GM18517 (cell line): ENCODE results near the gene ABLIM2.

Experiments
- ATAC-seq: cut with Tn5 transposase; IDR thresholded peaks from one replicate; pipeline ENCODE4 v1.9.1; 2021; ENCODE audit warnings: mild to moderate bottlenecking, moderate library complexity; ENCODE audit not compliant: unreplicated experiment

The ABLIM2 gene

DNA sequence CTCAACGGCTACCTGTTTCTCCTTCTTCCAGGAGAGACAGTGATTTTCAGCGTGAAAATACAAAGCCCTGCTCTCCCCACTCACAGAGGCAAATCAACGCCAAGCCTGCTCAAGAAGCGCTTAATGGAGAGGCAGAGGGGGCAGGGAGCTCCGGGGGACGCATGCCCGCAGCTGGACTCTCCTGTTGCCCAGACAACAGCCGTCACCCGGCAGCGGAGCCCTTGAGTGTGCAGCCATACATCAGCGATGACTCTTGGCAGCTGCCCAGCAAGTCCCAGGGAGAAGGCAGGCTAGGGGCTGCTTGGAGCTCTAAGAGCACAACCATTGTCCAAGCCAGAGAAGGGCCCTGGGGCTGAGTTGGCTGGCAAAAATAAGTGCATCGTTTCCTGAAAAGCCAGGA, 148.0 kb downstream of the ABLIM2 start:
- no peak for ATAC-seq

- no peak for ATAC-seq
Observed at GRCh38 chr4:8009710-8010511, 148.7 kb downstream of the ABLIM2 start.

- no peak for ATAC-seq
Observed at GRCh38 chr4:8009097-8009496, 149.5 kb downstream of the ABLIM2 start.

DNA sequence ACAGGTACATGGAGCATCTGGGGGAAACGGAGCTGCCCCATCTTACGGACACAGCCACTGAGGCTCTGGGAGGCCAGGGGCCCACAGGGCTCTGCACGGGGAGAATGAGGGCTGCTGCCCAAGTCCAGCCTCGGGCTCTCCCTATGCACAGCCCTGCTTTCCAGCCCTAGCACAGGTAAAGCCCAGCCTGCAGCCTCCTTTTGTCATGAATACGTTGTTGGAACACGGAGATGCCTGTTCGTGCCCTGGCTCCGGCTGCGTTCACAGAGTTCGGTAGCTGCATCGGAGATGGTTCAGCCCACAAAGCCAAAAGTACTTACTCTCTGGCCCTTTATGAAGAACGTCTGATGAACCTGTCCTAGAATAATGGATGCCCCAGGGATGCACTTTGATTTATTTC, 150.2 kb downstream of the ABLIM2 start:
- ATAC-seq, result no peak

DNA sequence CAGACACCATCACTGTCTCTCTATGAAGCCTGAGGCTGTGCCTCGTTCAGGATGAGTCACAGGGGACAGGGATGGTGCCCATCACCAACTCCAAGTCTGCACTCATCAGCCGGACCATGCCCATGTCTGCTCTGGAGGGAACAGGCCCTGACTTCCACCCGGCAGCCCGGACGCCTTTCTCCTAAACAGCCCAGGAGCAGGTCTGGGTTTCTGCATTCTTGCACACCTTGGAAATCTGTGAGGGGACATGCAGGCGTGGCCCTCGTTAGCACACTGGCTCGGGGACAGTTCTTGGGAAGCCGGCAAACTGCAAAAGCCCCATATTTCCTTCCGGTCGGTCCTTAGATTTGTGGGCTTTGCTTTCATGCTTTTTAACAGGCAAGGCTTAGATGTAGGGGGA, 151.0 kb downstream of the ABLIM2 start:
- ATAC-seq, result no peak

DNA sequence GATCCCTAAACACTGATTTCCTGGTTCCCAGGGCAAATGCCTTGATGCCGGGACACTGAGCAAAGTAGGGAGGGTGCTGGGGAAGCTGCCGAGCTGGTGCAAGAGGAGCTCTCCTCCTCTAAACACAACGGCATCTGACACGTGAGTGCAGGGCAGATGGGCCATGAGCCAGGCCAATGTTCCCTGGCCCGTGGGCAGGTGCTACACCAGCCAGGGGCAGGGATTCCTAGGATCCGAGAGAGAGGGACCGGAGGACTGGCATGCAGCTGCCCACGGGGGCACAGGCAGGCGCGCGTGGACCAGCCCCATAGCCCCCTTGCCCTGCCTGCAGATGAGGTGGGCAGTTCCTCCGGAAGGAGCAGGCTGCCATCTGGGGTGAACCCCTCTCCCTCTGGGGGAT, 152.1 kb downstream of the ABLIM2 start:
- ATAC-seq, result no peak

GRCh38 chr4:8005814-8006215, 152.8 kb downstream of the ABLIM2 start:
- no peak for ATAC-seq

DNA sequence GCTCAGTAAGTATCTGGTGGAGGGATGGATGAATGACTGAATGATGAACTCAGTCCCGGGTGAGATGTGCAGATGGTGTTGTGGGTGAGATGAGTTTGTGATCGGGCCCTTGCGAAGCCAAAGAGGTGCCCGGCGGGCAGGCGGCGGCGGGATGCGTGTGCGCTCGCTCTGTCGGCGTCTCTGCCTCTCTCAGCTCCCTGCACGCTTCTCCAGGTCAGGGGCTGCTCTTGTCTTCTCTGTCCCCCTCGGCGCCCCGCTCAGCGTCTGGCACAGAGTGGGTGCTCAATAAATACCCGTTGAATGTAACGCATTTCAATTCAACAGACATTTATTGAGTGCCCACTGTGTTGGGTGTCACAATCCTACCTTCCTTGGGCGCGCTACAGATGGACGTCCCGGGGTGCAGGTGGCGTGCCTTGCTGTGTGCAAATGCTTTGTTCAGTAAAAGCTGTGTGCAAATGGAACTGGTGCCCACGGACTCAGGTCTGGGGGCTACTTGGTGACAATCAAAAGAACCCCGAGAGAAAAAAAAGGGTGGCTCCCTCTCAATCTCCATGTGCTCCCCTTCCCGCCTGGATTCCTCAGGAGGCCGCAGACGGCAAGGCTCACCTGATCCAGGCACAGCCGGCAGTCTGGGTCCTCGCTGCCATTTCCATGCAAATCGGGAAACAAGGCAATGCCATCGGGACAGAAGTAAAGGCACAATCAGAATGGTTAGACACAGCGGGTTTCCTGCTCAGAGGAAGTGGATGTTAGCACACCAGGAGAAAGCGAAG, 153.4 kb downstream of the ABLIM2 start:
- ATAC-seq, result no peak

GRCh38 chr4:8004066-8004465, 154.5 kb downstream of the ABLIM2 start:
- no peak for ATAC-seq

DNA sequence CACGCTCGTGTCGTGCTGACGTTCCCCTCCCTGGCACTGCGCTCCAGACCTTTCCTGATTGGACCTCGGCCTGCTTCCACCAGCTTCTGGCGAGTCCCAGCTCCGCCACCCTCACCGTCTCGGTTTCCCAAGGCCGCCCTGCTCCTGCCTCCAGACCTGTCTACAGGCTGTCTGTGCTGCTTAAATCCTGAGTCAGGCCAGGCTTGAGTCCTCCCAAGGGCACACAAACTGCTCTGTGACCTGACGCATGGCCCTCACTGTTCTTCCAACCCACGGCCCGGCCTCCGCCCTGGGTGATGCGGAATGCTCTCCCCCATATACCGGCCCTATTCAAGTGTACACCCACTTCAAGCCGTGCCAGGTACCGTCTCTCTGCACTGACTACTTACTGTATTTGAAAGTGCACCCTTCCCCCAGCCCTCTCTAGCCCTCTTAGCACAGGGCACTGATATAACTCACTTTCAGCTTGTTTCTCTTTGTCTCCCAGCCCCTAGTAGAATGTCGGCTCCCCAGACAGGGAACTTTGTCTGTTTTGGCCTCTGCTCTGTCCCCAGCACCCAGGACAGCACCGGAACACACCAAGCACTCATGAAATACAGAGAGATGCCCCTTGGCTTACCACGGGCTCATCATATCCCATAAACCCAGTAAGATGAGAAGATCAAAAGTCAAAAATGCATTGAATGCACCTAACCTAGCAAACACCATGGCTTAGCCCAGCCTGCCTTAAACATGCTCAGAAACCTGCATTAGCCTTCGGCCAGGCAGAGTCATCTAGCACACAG, 155.9 kb downstream of the ABLIM2 start:
- ATAC-seq, result no peak

DNA sequence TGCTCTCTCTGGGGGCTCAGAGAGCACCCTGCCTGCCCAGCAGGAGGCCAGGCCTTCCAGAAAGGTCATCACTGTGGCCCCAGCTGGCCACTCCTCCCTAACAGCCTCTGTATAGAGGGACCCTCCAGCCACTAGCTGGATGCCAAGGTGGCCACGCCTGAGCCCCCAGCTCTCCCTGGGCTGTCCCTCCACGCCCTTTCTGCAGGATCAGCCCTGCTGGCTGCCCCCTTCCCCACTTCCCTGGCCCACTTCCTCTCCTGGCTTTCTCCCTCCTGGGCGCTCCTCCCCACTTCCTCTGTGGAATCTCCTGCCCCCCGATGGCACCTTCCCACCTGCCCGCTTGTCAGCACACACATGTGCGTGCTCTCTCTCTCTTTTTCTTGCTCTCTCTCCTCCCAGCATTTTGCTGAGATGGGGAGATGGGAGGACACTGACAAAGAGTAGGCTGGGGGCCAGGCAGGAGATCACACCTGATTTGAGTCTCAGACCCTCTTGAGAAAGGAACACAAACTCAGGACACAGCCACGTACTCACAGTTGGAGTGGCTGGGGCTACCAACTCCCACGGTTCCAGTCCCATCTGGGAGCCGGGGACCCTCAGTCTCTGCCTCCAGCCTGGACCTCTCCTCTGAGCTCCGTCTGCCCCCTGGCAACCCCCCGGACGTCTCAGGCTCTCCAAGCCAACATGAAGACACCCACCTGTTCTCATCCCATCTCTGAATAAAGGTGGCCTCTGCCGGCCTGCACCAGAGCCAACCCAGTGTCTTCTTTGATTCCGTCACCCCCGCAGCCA, 156.9 kb downstream of the ABLIM2 start:
- ATAC-seq, result no peak

GRCh38 chr4:8000721-8001491, 157.7 kb downstream of the ABLIM2 start:
- no peak for ATAC-seq

GRCh38 chr4:8000247-8000646, 158.4 kb downstream of the ABLIM2 start:
- no peak for ATAC-seq

DNA sequence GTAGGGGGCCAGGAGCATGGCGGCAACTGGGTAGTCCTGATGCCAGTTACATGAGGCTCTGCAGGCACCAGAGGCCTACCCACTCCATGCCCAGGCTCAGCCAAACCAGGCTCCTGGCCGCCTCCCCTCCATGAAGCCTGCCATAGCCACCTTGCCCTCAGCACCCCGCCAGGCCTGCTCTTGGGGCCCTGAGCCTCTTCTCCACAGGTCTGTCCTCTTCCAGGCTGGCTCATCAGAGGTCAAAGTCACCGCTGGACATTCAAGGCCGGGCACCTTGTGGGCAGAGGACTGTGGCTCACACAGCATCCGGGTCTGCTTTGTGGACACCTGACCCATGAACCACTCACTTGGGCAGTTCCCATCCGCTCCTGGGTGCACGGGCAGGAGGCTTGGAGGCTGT, 158.9 kb downstream of the ABLIM2 start:
- ATAC-seq, result no peak

DNA sequence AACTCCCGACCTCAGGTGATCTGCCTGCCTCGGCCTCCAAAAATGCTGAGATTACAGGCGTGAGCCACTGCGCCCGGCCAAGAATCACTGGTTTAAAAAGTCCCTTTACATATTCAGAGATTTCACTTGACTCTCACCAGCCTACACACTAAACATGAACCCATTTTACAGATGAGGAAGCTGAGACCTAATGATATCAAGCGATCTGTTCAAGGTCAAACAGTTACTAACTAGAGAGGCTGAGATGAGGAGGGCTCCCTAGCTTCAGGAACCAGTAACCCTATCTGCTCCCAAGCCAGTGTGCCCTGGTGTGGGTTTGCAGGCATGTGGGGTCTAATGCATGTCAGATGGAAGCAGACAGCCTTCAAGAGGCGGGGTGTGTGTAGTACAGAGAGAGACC, 159.3 kb downstream of the ABLIM2 start:
- no peak for ATAC-seq

GRCh38 chr4:7998447-7998846, 160.2 kb downstream of the ABLIM2 start:
- no peak for ATAC-seq

GRCh38 chr4:7995866-7996265, 162.7 kb downstream of the ABLIM2 start:
- no peak for ATAC-seq

DNA sequence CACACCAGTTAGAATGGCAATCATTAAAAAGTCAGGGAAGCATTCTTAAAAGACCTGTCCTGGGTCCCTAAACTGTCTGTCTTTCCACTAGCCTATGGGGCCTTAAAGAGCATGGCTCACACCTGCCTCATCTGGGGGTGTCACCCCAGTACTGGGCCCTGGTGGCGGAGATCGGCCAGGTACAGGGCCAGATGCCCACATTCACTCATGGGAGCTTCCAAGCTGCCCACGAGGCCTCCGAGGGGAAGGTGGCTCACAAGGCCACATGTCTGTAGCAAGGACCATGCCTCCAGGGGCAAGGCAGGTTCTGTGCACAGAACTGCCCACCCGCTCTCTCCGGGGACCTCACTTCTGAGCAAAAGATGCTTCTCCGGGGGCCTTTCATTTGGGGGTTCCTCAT, 163.5 kb downstream of the ABLIM2 start:
- no peak for ATAC-seq

- no peak for ATAC-seq
Observed at GRCh38 chr4:7993671-7994070, 164.9 kb downstream of the ABLIM2 start.

GRCh38 chr4:7992846-7993245, 165.8 kb downstream of the ABLIM2 start:
- ATAC-seq, result no peak
